MM.1S (cell line): ENCODE data around the gene FALEC.
A peak's percentile ranks its signal among the peaks of the same experiment; 100 is the strongest.
"Not testable (repeated sequence)": the region's sequence is repeated elsewhere in the genome, so short reads cannot be mapped to it uniquely, and the experiment has no call there.

ENCODE experiments used
- DNase-seq: peaks from one replicate; pipeline ENCODE4 v3.0.0-alpha.2; 2015
- H2AFZ ChIP-seq: fragments of 300-600 bp; sonication (generic); 2 replicates; pipeline ENCODE4 v1.6.0; 2016; ENCODE audit warnings: antibody characterized with exemption, low read length
- H3F3A ChIP-seq: fragments of 300-600 bp; sonication (generic); 2 replicates; pipeline ENCODE4 v1.6.1; 2016; ENCODE audit warnings: mild to moderate bottlenecking, antibody characterized with exemption, low read length, moderate library complexity, mixed read lengths; ENCODE audit not compliant: insufficient read depth
- H3K27ac ChIP-seq: fragments of 300-600 bp; sonication (generic); 2 replicates; pipeline ENCODE4 v1.5.1; 2016; ENCODE audit warnings: mild to moderate bottlenecking, low read length
- H3K27me3 ChIP-seq: fragments of 300-600 bp; sonication (generic); replicated peaks from 2 replicates; pipeline ENCODE4 v1.6.0; 2016; ENCODE audit warnings: low read length; ENCODE audit not compliant: insufficient read depth
- H3K36me3 ChIP-seq: fragments of 300-600 bp; sonication (generic); replicated peaks from 2 replicates; pipeline ENCODE4 v1.6.1; 2016; ENCODE audit warnings: mild to moderate bottlenecking, low read length, mixed read lengths; ENCODE audit not compliant: insufficient read depth
- H3K4me1 ChIP-seq: fragments of 300-600 bp; sonication (generic); 2 replicates; pipeline ENCODE4 v1.6.1; 2016; ENCODE audit warnings: low read length, mixed read lengths
- H3K4me2 ChIP-seq: fragments of 300-600 bp; sonication (generic); 2 replicates; pipeline ENCODE4 v1.6.0; 2016; ENCODE audit warnings: low read depth, low read length
- H3K4me3 ChIP-seq: fragments of 300-600 bp; sonication (generic); 2 replicates; pipeline ENCODE4 v1.5.1; 2016; ENCODE audit warnings: low read length, mixed read lengths
- H3K79me2 ChIP-seq: fragments of 300-600 bp; sonication (generic); 2 replicates; pipeline ENCODE4 v1.6.1; 2016; ENCODE audit warnings: mixed run types, low read length, mixed read lengths
- H3K9ac ChIP-seq: fragments of 300-600 bp; sonication (generic); 2 replicates; pipeline ENCODE4 v1.6.1; 2016; ENCODE audit warnings: low read length, mixed read lengths
- H3K9me2 ChIP-seq: fragments of 300-600 bp; sonication (generic); replicated peaks from 2 replicates; pipeline ENCODE4 v1.6.1; 2016; ENCODE audit warnings: mild to moderate bottlenecking, low read length, mixed read lengths; ENCODE audit not compliant: insufficient read depth
- H3K9me3 ChIP-seq: fragments of 300-600 bp; sonication (generic); replicated peaks from 2 replicates; pipeline ENCODE4 v1.6.1; 2016; ENCODE audit warnings: mild to moderate bottlenecking, low read length, mixed read lengths; ENCODE audit not compliant: insufficient read depth
- H4K20me1 ChIP-seq: fragments of 300-600 bp; sonication (generic); 2 replicates; pipeline ENCODE4 v1.6.1; 2016; ENCODE audit warnings: mild to moderate bottlenecking, low read length, moderate library complexity, mixed read lengths; ENCODE audit not compliant: insufficient read depth
- EZH2 ChIP-seq: fragments of 300-600 bp; sonication (generic); optimal IDR thresholded peaks from 2 replicates; pipeline ENCODE3; 2017; ENCODE audit warnings: low read depth, mild to moderate bottlenecking, antibody characterized with exemption, low read length, mixed read lengths
- EZH2phosphoT487 ChIP-seq: fragments of 300-600 bp; sonication (generic); IDR thresholded peaks from 2 replicates; pipeline ENCODE4 v1.6.1; 2018; ENCODE audit warnings: antibody characterized with exemption, low read length
- TF ChIP-seq, protein P1 (sequence below): fragments of 300-600 bp; sonication (generic); IDR thresholded peaks from 2 replicates; pipeline ENCODE4 v1.5.1; 2016; ENCODE audit warnings: antibody characterized with exemption, low read length, mixed read lengths

The FALEC gene

DNA sequence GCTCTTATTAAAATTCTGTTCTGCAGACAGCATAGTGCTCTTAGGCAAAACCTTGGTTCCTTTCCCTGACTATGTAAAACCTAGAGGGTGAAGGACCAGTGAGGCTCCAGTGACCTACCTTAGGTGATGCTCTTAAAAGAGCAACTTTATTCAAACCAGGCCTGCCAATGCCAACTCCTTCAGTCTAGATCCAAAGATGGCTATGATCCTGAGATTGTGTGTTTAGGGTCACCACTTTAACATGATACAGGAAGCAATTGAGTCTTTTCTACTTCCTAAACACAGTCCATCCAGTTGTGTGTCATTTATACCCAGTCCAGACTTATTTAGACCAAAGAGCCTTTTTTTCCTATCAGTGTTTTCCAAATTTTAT lies 53.0 kb downstream of the FALEC start:
- H3K79me2 ChIP-seq = peaks cover 55% of the 10 kb centered on the region
- H2AFZ ChIP-seq = no peak overlapping the region
- no peaks in the 10 kb centered on the region for H3K27me3 ChIP-seq
- H3F3A ChIP-seq = peaks cover 91% of the 10 kb centered on the region
- H3K4me2 ChIP-seq = peak overlapping the region; percentile 86
- H3K4me3 ChIP-seq = peak overlapping the region; percentile 51
- H3K36me3 ChIP-seq = peaks cover 6% of the 10 kb centered on the region; the same call in 1 of the 2 replicates
- no peak for TF ChIP-seq EZH2phosphoT487
- no peak for TF ChIP-seq EZH2
- TF ChIP-seq, protein P1, sequence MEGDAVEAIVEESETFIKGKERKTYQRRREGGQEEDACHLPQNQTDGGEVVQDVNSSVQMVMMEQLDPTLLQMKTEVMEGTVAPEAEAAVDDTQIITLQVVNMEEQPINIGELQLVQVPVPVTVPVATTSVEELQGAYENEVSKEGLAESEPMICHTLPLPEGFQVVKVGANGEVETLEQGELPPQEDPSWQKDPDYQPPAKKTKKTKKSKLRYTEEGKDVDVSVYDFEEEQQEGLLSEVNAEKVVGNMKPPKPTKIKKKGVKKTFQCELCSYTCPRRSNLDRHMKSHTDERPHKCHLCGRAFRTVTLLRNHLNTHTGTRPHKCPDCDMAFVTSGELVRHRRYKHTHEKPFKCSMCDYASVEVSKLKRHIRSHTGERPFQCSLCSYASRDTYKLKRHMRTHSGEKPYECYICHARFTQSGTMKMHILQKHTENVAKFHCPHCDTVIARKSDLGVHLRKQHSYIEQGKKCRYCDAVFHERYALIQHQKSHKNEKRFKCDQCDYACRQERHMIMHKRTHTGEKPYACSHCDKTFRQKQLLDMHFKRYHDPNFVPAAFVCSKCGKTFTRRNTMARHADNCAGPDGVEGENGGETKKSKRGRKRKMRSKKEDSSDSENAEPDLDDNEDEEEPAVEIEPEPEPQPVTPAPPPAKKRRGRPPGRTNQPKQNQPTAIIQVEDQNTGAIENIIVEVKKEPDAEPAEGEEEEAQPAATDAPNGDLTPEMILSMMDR = no peak
- H3K9me2 ChIP-seq = no peaks in the 10 kb centered on the region
- peak overlapping the region; percentile 60 for H3K9ac ChIP-seq
- H3K4me1 ChIP-seq = peaks cover 78% of the 10 kb centered on the region
- H3K9me3 ChIP-seq = no peaks in the 10 kb centered on the region
- no peaks in the 10 kb centered on the region; the same call in 1 of the 2 replicates for H4K20me1 ChIP-seq
- peak; percentile 59 for DNase-seq
- H3K27ac ChIP-seq = peak overlapping the region; percentile 92

DNA sequence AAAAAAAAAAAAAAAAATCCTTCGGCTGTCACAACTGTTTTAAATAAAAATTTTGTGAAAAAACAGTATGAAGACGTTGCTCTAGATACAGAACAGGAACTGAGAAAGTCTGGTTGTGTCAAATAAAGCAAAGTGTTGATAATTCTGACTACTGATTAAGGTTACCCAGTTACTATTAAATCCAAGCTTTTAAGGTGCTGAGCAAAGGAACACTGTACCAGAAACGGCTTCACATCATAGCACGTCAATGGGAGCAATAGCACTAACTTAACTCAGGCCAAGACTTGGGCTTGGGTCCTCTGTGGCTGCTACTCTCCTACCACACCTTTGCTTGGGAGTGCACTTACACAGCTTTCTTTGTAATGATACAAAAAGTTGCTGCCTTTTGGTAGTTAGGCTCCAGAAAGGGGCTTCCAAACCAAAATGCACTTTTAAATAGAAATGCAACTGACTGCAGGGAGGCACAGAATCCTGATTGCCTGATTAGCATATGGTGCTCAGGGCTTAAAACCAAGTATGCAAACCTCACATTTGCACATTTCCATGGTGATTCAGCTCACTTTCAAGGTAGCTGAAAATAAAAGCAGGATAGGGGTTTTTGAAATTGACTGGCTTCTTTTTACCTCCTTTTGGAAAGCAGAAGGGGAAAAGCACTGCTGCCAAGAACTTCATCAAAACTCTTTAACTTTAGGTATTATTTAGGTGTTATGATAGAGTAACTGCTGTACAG lies 57.5 kb downstream of the FALEC start:
- H3K9ac ChIP-seq = no peak overlapping the region
- no peaks in the 10 kb centered on the region for H3K9me2 ChIP-seq
- no peak overlapping the region; the same call in 1 of the 2 replicates for H3K4me2 ChIP-seq
- H4K20me1 ChIP-seq = peaks cover 29% of the 10 kb centered on the region
- H2AFZ ChIP-seq = no peak overlapping the region
- peaks cover 62% of the 10 kb centered on the region for H3K4me1 ChIP-seq
- TF ChIP-seq EZH2 (no peak), EZH2phosphoT487 (no peak)
- TF ChIP-seq, protein P1 = no peak
- no peaks in the 10 kb centered on the region for H3K9me3 ChIP-seq
- H3K27me3 ChIP-seq = no peaks in the 10 kb centered on the region
- no peak for DNase-seq
- no peak overlapping the region for H3K4me3 ChIP-seq
- peaks cover 87% of the 10 kb centered on the region for H3K79me2 ChIP-seq
- H3K36me3 ChIP-seq = peaks cover 40% of the 10 kb centered on the region; the same call in 1 of the 2 replicates
- H3F3A ChIP-seq = peaks cover 91% of the 10 kb centered on the region
- peak overlapping the region; percentile 36; the same call in 1 of the 2 replicates for H3K27ac ChIP-seq

DNA sequence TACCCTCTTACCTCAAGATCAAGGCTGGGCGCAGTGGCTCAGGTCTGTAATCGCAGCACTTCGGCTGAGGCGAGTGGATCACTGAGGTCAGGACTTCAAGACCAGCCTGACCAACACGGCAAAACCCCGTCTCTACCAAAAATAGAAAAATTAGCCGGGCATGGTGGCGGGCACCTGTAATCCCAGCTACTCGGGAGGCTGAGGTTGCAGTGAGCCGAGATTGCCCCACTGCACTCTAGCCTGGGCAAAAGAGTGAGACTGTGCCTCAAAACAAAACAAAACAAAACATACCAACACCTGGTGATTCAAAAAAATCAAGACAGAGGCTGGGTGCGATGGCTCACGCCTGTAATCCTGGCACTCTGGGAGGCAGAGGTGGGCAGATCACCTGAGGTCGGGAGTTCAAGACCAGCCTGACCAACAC lies 58.1 kb downstream of the FALEC start:
- Histone ChIP-seq H3K27ac (peak overlapping the region; percentile 36; the same call in 1 of the 2 replicates), H3K36me3 (peaks cover 40% of the 10 kb centered on the region; the same call in 1 of the 2 replicates), H3K4me1 (peaks cover 56% of the 10 kb centered on the region), H3K79me2 (peaks cover 93% of the 10 kb centered on the region), H3F3A (peaks cover 91% of the 10 kb centered on the region), H4K20me1 (peaks cover 35% of the 10 kb centered on the region)
- H3K4me2 ChIP-seq, H3K9me2 ChIP-seq, H3K4me3 ChIP-seq, DNase-seq, H2AFZ ChIP-seq, H3K9me3 ChIP-seq, H3K9ac ChIP-seq, H3K27me3 ChIP-seq: not testable (repeated sequence)
